BE2C (cell line): Measurements from ENCODE around the gene SPINT3.

Experiments
- DNase-seq: peaks from one replicate; pipeline ENCODE4 v3.0.0-alpha.2; 2020
- H3K27me3 ChIP-seq: fragments of 250-450 bp; sonication (Bioruptor Pico); 2 replicates; pipeline ENCODE4 v1.5.1; 2020; ENCODE audit warnings: mild to moderate bottlenecking
- H3K36me3 ChIP-seq: fragments of 250-450 bp; sonication (Bioruptor Pico); 2 replicates; pipeline ENCODE4 v1.5.1; 2020; ENCODE audit warnings: mild to moderate bottlenecking
- H3K4me1 ChIP-seq: fragments of 250-450 bp; sonication (Bioruptor Pico); 2 replicates; pipeline ENCODE4 v1.5.1; 2020
- H3K4me3 ChIP-seq: 2 replicates; pipeline ENCODE4 v1.5.1; 2011; ENCODE audit warnings: low read depth, low read length
- H3K9me3 ChIP-seq: fragments of 250-450 bp; sonication (Bioruptor Pico); 2 replicates; pipeline ENCODE4 v1.5.1; 2020
- TF ChIP-seq, protein P1 (sequence below): IDR thresholded peaks from 2 replicates; pipeline ENCODE4 v1.5.1; 2012; ENCODE audit warnings: mild to moderate bottlenecking, low read depth, low read length

Gene SPINT3

DNA sequence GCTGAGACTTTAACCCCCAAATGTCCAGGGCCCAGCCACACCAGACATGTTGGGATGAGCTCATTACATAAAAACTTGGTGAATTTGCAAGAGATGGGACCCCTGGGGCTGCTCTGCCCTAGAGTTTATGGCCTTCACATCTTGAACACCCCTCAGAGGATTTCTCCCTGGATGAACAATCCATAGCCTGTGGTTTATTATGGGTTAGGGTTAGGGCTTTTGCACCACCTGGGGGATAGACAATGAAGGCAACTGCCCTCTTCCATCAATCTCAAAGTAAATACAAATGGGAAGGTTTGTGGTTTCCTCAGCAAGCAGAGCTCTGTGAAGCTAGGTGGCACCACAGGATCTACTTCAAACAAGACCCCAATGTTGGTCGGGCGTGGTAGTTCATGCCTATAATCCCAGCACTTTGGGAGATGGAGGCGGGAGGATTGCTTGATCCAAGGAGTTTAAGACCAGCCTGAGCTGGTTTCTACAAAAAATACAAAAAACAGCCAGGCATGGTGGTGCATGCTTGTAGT lies 17.4 kb downstream of the SPINT3 start:
- H3K27me3 ChIP-seq = peaks cover 57% of the 10 kb centered on the region
- H3K4me3 ChIP-seq = no peak overlapping the region
- H3K36me3 ChIP-seq = no peaks in the 10 kb centered on the region
- H3K4me1 ChIP-seq = no peaks in the 10 kb centered on the region
- no peak for DNase-seq
- no peaks in the 10 kb centered on the region; the same call in 1 of the 2 replicates for H3K9me3 ChIP-seq
- TF ChIP-seq, protein P1, sequence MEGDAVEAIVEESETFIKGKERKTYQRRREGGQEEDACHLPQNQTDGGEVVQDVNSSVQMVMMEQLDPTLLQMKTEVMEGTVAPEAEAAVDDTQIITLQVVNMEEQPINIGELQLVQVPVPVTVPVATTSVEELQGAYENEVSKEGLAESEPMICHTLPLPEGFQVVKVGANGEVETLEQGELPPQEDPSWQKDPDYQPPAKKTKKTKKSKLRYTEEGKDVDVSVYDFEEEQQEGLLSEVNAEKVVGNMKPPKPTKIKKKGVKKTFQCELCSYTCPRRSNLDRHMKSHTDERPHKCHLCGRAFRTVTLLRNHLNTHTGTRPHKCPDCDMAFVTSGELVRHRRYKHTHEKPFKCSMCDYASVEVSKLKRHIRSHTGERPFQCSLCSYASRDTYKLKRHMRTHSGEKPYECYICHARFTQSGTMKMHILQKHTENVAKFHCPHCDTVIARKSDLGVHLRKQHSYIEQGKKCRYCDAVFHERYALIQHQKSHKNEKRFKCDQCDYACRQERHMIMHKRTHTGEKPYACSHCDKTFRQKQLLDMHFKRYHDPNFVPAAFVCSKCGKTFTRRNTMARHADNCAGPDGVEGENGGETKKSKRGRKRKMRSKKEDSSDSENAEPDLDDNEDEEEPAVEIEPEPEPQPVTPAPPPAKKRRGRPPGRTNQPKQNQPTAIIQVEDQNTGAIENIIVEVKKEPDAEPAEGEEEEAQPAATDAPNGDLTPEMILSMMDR = no peak

DNA sequence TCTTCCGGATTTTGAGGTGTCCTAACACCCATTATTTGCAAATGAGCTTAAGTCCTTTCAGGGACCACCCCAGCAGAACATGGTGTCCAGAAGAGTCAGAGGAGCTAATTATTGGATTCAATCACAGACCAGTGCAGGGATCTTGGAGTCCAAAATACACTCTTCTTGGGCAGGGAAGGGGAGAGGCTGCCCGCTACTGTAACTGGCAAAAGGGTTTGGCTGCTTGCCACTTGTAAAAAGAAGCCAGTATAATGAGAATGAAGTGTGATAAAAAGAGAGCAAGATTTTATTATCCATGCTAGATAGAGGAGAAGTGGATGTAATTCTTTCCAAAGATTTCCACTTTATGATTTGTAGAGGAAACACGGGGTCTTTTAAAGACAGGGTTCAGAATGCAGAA lies 19.3 kb downstream of the SPINT3 start:
- no peak for DNase-seq
- TF ChIP-seq, protein P1 = no peak
- no peak overlapping the region for H3K4me3 ChIP-seq
- no peaks in the 10 kb centered on the region; the same call in 1 of the 2 replicates for H3K9me3 ChIP-seq
- no peaks in the 10 kb centered on the region for H3K36me3 ChIP-seq
- H3K27me3 ChIP-seq = peaks cover 52% of the 10 kb centered on the region
- no peaks in the 10 kb centered on the region for H3K4me1 ChIP-seq

DNA sequence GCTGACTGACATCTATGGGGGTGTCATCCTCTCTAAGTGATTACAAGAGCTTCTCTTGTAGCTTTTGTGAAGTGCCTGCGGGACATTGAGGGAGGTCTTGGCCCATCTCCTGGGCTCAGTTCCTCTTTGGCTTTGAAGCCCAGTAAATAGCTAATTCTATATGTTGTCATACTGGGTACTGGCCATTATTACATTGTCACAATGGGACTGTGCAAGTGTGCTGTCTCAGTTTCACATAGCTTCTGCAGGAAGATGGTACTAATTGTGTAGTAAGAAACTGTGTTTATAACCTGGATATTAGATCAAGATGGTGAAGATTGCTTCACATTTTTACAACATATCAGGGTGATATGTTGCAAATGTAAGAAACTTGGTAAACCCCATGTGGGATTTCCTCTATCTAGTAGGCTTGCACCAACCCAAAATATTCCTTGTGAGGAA lies 19.9 kb downstream of the SPINT3 start:
- H3K9me3 ChIP-seq = no peaks in the 10 kb centered on the region; the same call in 1 of the 2 replicates
- TF ChIP-seq, protein P1 = no peak
- no peaks in the 10 kb centered on the region for H3K36me3 ChIP-seq
- H3K4me3 ChIP-seq = no peak overlapping the region
- H3K4me1 ChIP-seq = no peaks in the 10 kb centered on the region
- DNase-seq = no peak
- H3K27me3 ChIP-seq = peaks cover 45% of the 10 kb centered on the region

DNA sequence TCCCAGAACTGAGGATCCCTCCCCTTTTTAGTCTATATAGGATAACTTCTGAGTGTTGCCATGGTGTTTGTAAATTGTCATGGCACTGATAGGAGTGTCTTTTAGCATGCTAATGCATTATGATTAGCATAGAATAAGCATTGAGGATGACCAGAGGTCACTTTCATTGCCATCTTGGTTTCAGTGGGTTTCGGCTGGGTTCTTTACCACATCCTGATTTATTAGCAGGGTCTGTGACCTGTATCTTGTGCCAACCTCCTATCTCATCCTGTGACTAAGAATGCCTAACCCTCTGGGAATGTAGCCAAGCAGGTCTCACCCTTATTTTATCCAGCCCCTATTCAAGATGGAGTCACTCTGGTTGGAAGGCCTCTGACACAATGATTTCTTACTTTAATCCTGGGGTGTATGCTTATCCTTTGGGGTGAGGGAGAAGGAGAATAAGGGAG lies 26.3 kb downstream of the SPINT3 start:
- no peaks in the 10 kb centered on the region for H3K36me3 ChIP-seq
- DNase-seq = no peak

DNA sequence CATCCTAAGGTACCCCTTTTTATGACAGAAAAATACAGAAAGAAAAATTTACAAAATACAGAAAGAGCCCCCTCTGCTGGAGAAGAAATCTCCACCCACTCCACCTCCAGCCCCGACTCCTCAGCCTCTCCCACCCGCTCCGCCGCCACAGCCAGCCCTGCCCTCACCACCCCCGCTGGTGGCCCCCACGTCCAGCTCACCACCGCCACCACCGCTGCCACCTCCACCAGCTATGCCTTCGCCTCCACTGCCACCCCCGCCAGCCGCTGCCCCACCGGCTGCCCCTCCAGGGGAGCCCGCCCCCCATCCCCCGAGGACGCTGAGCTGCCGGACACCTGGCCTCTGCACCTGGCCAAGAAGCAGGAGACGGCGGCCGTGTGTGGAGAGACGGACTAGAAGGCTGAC lies 28.2 kb downstream of the SPINT3 start:
- Histone ChIP-seq H3K4me1 (peaks cover 6% of the 10 kb centered on the region), H3K4me3 (no peak overlapping the region), H3K9me3 (no peaks in the 10 kb centered on the region), H3K36me3 (no peaks in the 10 kb centered on the region), H3K27me3 (peaks cover 41% of the 10 kb centered on the region)
- TF ChIP-seq, protein P1 = peak; percentile 28; the same call in 1 of the 2 replicates
- DNase-seq = no peak

More for the DNA sequence above, 26.3 kb downstream of the SPINT3 start:
- H3K4me1 ChIP-seq = peaks cover 6% of the 10 kb centered on the region
- no peak overlapping the region for H3K4me3 ChIP-seq
- TF ChIP-seq, protein P1 = no peak
- H3K9me3 ChIP-seq = no peaks in the 10 kb centered on the region
- H3K27me3 ChIP-seq = peaks cover 22% of the 10 kb centered on the region

DNA sequence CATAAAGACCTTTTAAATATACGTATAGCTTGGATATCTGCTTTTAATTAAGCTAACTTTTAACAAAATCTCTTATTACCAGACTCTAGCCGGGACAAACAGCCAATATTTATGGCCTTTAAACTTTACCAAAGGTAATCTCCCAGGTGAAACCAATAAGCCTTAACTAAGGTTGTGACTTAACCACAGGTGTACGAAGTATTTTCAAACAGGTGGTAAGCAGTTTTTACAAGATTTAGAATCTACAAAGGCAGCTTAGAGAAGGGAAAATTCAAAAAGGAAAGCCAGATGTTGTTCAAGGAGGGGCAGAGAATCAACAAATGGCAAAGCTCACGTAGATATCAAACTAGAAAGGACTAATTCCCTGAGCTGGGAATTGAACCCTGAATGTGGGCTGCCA lies 30.0 kb downstream of the SPINT3 start:
- TF ChIP-seq, protein P1 = no peak
- H3K36me3 ChIP-seq = no peaks in the 10 kb centered on the region
- H3K4me3 ChIP-seq = no peak overlapping the region
- peaks cover 55% of the 10 kb centered on the region for H3K27me3 ChIP-seq
- H3K9me3 ChIP-seq = no peaks in the 10 kb centered on the region
- DNase-seq = no peak
- H3K4me1 ChIP-seq = peaks cover 6% of the 10 kb centered on the region
